IPS-20b (cell line): ENCODE results near the gene SMPD1.

ENCODE experiments used
- H3K27ac ChIP-seq: one replicate; pipeline ENCODE4 v1.5.1; 2013; ENCODE audit warnings: low read length
- H3K27me3 ChIP-seq: 2 replicates; pipeline ENCODE4 v1.6.1; 2013; ENCODE audit warnings: mild to moderate bottlenecking, low read length, inconsistent platforms; ENCODE audit not compliant: insufficient read depth
- H3K36me3 ChIP-seq: 2 replicates; pipeline ENCODE4 v1.6.1; 2013; ENCODE audit warnings: low read depth, mild to moderate bottlenecking, inconsistent platforms, low read length, moderate library complexity; ENCODE audit not compliant: insufficient read depth
- H3K4me1 ChIP-seq: 2 replicates; pipeline ENCODE4 v1.6.1; 2013; ENCODE audit warnings: mild to moderate bottlenecking, control low read depth, inconsistent platforms, low read length, moderate library complexity; ENCODE audit not compliant: insufficient read depth
- H3K4me3 ChIP-seq: 2 replicates; pipeline ENCODE4 v1.5.1; 2013; ENCODE audit warnings: mild to moderate bottlenecking, low read length, inconsistent platforms
- H3K9ac ChIP-seq: 2 replicates; pipeline ENCODE4 v1.6.1; 2013; ENCODE audit warnings: low read depth, mild to moderate bottlenecking, inconsistent platforms, low read length, moderate library complexity
- H3K9me3 ChIP-seq: 2 replicates; pipeline ENCODE4 v1.6.1; 2013; ENCODE audit warnings: mild to moderate bottlenecking, low read depth, low read length, inconsistent platforms; ENCODE audit not compliant: insufficient read depth

The SMPD1 gene

DNA sequence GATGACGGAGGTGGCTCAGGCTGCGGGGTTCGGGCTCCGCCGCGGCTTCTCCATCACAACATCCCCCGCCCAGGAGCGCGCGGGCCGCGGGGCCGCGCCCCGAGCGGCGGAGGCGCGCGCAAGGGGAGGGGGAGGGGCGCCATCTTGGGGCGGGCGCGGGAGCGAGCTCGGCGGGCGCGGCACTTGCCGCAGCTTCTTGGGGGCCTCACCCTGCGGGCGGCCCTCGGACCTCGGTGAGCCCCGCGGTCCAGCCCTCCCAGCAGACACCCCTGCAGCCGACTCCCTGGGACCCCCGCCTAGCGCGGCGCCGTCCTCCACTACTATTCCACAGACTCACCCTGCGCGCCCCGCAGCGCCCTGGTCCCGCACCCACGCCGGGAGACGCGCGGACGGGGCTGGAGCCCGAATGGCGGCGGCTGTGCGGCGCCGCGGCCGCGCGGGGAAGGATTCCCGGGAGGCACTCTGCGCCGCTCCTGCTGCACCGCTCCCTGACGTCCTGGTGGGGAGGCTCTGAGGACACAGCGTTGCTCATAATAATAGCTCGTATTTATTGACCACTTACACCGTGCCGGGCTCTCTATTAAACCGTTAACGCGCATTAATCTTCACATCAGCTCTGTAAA, 28.8 kb downstream of the SMPD1 start, which contains the start of gene APBB1:
Gene APBB1 (minus strand): TSS at position 86 of the 623 bp plus-strand sequence. CDS start 7,747 bp downstream, outside the sequence.
- H3K27me3 ChIP-seq: peaks cover 26% of the 10 kb centered on the region
- peaks cover 2% of the 10 kb centered on the region; the same call in 1 of the 2 replicates for H3K4me1 ChIP-seq
- H3K9ac ChIP-seq: peak within 1 kb of the TSS; percentile 73; the same call in 1 of the 2 replicates
- H3K36me3 ChIP-seq: no peaks in the 10 kb centered on the region
- no peaks in the 10 kb centered on the region for H3K9me3 ChIP-seq
- H3K27ac ChIP-seq: no peak within 1 kb of the TSS
- H3K4me3 ChIP-seq: peak within 1 kb of the TSS; percentile 82

DNA sequence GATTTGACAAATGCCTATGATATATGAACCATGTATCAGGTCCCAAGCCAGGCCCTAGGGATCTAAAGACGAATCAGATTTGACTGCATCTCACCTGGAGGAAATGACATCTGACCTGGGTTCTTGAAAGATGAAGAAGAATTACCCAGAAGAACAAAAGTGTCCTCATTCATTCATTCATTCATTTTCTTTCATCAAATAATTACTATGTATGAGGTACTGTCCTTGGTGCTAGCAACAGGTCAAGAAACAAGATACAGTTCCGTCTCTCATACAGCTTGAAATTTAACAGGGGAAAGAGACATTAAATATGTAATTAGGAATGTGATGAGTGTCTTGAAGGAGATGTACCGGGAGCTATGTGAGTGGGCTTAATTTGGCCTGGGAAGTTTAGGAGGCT, 30.4 kb downstream of the SMPD1 start:
- H3K36me3 ChIP-seq: no peaks in the 10 kb centered on the region
- H3K9me3 ChIP-seq: no peaks in the 10 kb centered on the region
- H3K4me3 ChIP-seq: no peak overlapping the region
- H3K9ac ChIP-seq: no peak overlapping the region
- peaks cover 2% of the 10 kb centered on the region; the same call in 1 of the 2 replicates for H3K4me1 ChIP-seq
- H3K27ac ChIP-seq: no peak overlapping the region
- H3K27me3 ChIP-seq: peaks cover 26% of the 10 kb centered on the region

DNA sequence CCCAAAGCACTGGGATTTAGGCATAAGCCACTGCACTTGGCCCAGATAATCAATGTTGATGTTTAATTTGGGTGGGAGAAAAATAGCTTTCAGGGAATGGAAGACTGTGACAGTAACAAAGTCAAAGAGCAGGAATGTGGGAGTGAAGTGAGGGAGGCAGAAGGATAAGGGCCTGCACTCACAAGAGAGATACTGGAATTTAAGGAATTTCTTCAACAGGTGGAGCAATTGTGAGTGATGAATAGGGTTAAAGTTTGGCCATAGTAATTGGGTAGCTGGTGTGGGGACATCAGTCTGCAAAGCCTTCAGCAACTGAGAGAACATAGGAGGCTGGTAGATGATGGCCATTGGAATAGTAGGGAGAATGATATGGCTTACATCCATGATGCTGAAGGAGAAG, 37.2 kb downstream of the SMPD1 start:
- Histone ChIP-seq H3K9me3 (no peaks in the 10 kb centered on the region), H3K36me3 (no peaks in the 10 kb centered on the region), H3K9ac (no peak overlapping the region), H3K27ac (no peak overlapping the region), H3K27me3 (no peaks in the 10 kb centered on the region), H3K4me1 (peaks cover 4% of the 10 kb centered on the region; the same call in 1 of the 2 replicates), H3K4me3 (no peak overlapping the region)

DNA sequence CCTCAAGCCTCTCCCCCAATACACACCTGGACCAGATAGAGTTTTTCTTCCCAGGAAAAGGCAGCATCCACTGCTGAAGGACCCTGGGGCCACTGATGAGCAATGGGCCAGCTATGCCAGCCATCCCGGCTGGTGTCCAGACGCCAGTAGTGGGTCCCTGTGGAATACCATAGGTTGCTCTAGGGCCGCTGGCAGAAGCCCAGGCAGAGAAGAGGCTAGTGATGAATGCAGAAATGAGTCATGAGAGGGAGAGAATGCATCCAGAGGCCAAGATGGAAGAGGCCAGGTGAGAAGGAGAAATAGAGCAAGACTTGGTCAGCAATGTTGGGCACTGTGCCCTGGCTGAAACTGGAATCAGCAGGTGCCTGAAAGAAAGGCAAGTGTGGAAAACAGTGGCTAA, 41.6 kb downstream of the SMPD1 start:
- Histone ChIP-seq H3K9me3 (no peaks in the 10 kb centered on the region), H3K27ac (no peak overlapping the region), H3K4me1 (peaks cover 4% of the 10 kb centered on the region; the same call in 1 of the 2 replicates), H3K36me3 (no peaks in the 10 kb centered on the region), H3K9ac (no peak overlapping the region), H3K4me3 (no peak overlapping the region), H3K27me3 (no peaks in the 10 kb centered on the region)

DNA sequence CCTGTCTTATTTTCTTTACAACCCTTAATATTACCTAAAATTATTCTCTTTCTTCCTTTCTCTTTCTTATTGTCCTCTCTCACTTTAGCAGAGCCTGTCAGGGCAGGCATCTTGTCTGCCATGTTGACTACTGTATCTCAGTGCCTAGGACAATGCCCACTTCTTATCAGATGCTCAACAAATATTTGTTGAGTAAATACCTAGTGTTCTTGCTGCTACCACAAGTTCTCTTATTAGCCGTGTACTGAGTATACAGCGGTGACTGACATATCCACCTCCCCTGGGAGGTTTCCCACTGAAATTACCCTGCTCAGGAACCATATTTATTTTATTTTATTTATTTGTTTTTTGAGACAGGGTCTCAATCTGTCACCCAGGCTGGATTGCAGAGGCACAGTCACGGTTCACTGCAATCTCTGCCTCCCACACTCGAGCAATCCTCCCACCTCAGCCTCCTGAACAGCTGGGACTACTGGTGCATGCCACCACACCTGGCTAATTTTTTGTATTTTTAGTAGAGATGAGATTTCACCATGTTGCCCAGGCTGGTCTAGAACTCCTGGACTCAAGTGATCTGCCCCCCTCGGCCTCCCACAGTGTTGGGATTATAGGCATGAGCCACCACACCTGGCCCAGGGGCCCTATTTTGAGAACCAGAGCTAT, 43.9 kb downstream of the SMPD1 start:
- Histone ChIP-seq H3K9ac (no peak overlapping the region), H3K9me3 (no peaks in the 10 kb centered on the region), H3K4me1 (no peaks in the 10 kb centered on the region), H3K36me3 (no peaks in the 10 kb centered on the region), H3K4me3 (no peak overlapping the region), H3K27ac (no peak overlapping the region), H3K27me3 (no peaks in the 10 kb centered on the region)

DNA sequence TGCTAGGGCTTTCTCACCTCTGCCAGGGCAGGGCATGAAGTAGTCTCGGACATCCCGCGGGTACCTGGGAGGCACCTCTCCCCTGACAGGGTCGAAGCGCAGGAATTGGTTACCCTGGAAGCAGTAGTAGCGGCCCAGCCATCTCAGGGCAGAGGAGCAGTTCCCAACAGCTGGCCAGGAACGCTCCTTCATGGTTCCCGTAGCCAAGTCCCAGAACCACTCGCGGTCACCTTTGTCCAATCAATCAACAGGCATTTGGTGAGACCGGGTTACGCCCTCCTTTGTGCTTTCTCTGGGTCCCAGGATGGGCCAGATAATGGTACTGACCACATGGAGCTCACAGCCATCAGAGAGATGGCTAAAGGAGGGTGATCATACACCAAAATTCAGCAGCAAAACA, 47.1 kb downstream of the SMPD1 start:
- no peak overlapping the region for H3K27ac ChIP-seq
- no peak overlapping the region for H3K4me3 ChIP-seq
- no peaks in the 10 kb centered on the region for H3K9me3 ChIP-seq
- H3K36me3 ChIP-seq: no peaks in the 10 kb centered on the region
- no peaks in the 10 kb centered on the region; the same call in 1 of the 2 replicates for H3K4me1 ChIP-seq
- no peaks in the 10 kb centered on the region for H3K27me3 ChIP-seq
- no peak overlapping the region for H3K9ac ChIP-seq

DNA sequence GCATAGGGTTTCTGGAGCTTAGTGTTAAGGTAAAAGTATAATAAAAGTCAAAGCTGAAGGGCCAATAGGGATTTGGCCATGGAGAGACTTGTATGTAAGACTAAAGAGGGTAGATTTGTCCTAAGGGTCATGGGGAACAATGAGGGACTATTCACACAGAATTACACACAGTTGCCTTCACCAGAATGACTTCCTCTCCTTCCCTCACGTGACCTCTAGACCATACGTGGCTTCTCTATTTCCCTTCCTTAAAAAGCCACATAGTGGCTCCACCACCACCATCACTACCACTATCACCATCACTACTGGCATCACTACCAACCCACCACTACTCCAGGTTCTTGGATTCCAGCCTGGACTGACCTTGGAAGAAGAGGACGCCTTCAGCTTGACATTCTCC, 47.7 kb downstream of the SMPD1 start:
- Histone ChIP-seq H3K9ac (no peak overlapping the region), H3K4me1 (no peaks in the 10 kb centered on the region; the same call in 1 of the 2 replicates), H3K4me3 (no peak overlapping the region), H3K27ac (no peak overlapping the region), H3K27me3 (no peaks in the 10 kb centered on the region), H3K36me3 (no peaks in the 10 kb centered on the region), H3K9me3 (no peaks in the 10 kb centered on the region)

DNA sequence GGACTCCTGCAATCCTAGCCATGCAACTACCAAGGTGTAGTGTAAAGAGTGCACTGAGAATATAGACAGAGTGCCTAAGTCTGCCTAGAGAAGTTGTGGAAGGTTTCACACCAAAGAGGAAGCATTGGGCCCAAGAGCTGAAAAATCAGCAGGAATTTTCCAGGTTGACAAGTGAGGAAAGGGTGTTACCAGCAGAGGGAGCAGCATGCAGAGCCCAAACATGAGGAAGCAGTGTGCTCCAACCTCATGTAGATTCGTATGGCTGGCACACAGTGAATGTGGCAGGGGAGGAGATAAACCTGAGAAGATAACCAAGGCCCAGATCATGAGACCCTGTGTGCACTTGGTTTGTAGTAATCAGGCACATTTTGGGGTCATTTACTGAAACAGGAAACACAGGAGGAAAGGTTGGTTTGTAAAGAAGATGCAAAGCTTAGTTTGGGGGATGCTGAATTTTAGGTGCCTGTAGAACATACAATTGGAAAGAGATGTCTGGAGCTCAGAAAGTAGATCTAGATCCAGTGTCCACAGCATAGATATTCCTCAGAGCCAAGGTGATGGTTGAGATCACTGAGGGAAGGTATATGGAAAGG, 48.8 kb downstream of the SMPD1 start:
- Histone ChIP-seq H3K36me3 (no peaks in the 10 kb centered on the region), H3K4me3 (no peak overlapping the region), H3K9me3 (no peaks in the 10 kb centered on the region), H3K27me3 (no peaks in the 10 kb centered on the region), H3K4me1 (no peaks in the 10 kb centered on the region; the same call in 1 of the 2 replicates), H3K9ac (no peak overlapping the region), H3K27ac (no peak overlapping the region)

DNA sequence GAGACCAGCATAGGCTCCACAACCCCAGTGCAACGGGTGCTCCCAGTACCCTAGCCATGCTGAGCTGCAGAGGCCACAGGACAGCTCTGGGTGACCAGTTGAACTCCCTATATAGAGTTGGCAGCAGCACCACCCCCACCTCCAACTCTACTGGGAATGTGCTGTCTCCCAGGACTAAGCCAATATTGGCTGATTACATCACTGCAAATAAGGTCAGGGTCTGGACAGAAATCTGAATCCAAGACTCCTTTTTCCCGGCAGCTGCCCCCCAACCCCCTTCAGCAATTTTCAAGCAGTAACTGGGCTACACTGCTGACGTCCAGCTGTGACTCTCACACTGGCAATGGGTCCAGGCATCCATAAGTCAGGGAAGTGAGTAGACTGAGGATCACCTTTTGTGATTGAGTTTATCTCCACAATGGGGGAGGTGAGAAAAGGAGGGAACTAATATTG, 50.7 kb downstream of the SMPD1 start, which contains the start of gene HPX:
Gene HPX (minus strand): TSS at position 82 of the 453 bp plus-strand sequence. CDS start 24 bp downstream, at position 58.
- H3K36me3 ChIP-seq: no peaks in the 10 kb centered on the region
- H3K27ac ChIP-seq: no peak within 1 kb of the TSS
- H3K4me1 ChIP-seq: no peaks in the 10 kb centered on the region; the same call in 1 of the 2 replicates
- no peak within 1 kb of the TSS for H3K4me3 ChIP-seq
- H3K9ac ChIP-seq: no peak within 1 kb of the TSS
- H3K27me3 ChIP-seq: no peaks in the 10 kb centered on the region
- no peaks in the 10 kb centered on the region for H3K9me3 ChIP-seq

DNA sequence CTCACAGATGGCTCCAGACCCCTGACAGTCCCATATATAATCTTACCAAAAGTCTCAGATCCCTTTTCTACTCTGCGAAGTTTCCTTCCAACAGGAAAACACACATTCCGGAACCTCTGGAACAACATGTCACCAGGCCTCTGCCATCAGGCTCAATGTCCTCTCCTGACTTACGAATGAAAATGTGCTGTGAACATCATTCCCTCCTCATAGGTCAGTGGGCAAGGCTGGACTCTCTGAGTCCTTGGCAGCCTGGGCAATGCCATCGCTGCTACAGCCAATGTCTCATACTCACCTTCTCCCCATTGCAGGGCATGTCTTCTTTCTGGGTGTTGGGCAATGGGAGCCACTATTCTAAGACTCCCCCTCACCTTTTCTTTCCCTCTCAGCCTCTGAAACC, 52.2 kb downstream of the SMPD1 start:
- no peaks in the 10 kb centered on the region for H3K9me3 ChIP-seq
- H3K36me3 ChIP-seq: no peaks in the 10 kb centered on the region
- H3K4me1 ChIP-seq: no peaks in the 10 kb centered on the region; the same call in 1 of the 2 replicates
- H3K27ac ChIP-seq: no peak overlapping the region
- no peaks in the 10 kb centered on the region for H3K27me3 ChIP-seq
- no peak overlapping the region for H3K9ac ChIP-seq
- no peak overlapping the region for H3K4me3 ChIP-seq

DNA sequence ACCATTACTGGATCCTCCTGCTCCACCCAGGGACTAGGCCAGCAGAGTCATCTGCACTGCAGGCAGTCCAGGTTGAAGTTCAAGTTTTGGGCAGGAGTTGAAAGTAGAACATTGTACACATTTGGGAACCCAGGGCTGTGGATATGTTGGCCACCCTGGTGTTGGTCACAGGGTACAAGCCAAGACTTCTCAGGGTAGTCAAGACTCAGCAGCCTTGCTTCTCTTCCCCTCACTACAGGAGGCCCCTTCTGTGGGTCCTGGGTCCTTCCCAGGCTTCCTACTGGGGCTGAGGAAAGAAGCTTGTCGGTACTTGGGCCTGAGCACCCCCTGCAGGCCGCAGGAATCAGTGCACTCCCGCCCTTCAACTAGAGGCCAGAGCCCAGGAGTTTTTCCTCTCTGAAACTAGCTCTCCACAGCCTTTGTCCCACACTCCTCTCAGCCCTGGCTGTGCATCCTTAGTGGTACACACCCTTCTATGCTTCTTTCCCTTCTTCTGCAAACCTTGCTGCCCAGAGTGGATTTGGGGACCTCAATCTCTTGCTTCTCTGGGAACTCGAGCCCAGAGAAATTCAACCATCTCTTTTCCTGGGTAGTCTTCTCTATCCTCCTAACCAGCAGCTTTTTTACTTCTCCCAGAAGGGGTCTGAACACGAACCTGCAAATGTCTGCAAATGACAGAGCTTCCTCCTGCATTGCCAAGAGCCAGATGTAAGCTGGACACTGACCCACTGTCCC, 53.2 kb downstream of the SMPD1 start:
- Histone ChIP-seq H3K27me3 (no peaks in the 10 kb centered on the region), H3K9me3 (no peaks in the 10 kb centered on the region), H3K36me3 (no peaks in the 10 kb centered on the region), H3K4me1 (no peaks in the 10 kb centered on the region; the same call in 1 of the 2 replicates), H3K9ac (no peak overlapping the region), H3K27ac (no peak overlapping the region), H3K4me3 (no peak overlapping the region)
